HL-60 (cell line): ENCODE measurements around the gene KRT38.

ENCODE experiments used
- DNase-seq, 2 experiments: peaks; one replicate each; pipeline ENCODE4 v3.0.0-alpha.2; 2010 to 2020; ENCODE audit warnings: low read depth in 1 of 2, low spot score in 1 of 2
- H3K27ac ChIP-seq: fragments of 250-450 bp; sonication (Bioruptor Pico); replicated peaks from 2 replicates; pipeline ENCODE4 v1.5.1; 2020; ENCODE audit warnings: mild to moderate bottlenecking, moderate library complexity
- H3K27me3 ChIP-seq: fragments of 250-450 bp; sonication (Bioruptor Pico); 2 replicates; pipeline ENCODE4 v1.5.1; 2021; ENCODE audit warnings: mild to moderate bottlenecking, moderate library complexity; ENCODE audit not compliant: insufficient read depth, poor library complexity, severe bottlenecking
- H3K4me3 ChIP-seq: replicated peaks from 2 replicates; pipeline ENCODE4 v1.5.1; 2011; ENCODE audit warnings: mild to moderate bottlenecking, control low read depth, low read length; ENCODE audit not compliant: insufficient read depth
- CTCF ChIP-seq: IDR thresholded peaks from one replicate; pipeline ENCODE4 v1.5.1; 2011; ENCODE audit warnings: low read length, control low read depth, inconsistent platforms; ENCODE audit not compliant: insufficient read depth
- GABPA ChIP-seq: IDR thresholded peaks from 2 replicates; pipeline ENCODE4 v1.6.1; 2012; ENCODE audit warnings: low read depth
- POLR2AphosphoS5 ChIP-seq: IDR thresholded peaks from 2 replicates; pipeline ENCODE4 v1.6.1; 2012; ENCODE audit warnings: low read depth
- REST ChIP-seq: IDR thresholded peaks from 2 replicates; pipeline ENCODE4 v1.6.1; 2012; ENCODE audit warnings: low read depth; ENCODE audit not compliant: insufficient replicate concordance
- SPI1 ChIP-seq: IDR thresholded peaks from 2 replicates; pipeline ENCODE4 v1.6.1; 2012; ENCODE audit warnings: low read depth, mild to moderate bottlenecking, borderline replicate concordance

KRT38 gene

GRCh38 chr17:41411072-41411840 is 29.5 kb downstream of the KRT38 start:
- Histone ChIP-seq H3K4me3 (no peak overlapping the region), H3K27ac (no peak overlapping the region), H3K27me3 (no peaks in the 10 kb centered on the region)
- DNase-seq, result no peak
- TF ChIP-seq POLR2AphosphoS5 (no peak), SPI1 (no peak), REST (no peak), CTCF (no peak), GABPA (no peak)

GRCh38 chr17:41407226-41407625 is 33.6 kb downstream of the KRT38 start:
- Histone ChIP-seq H3K27me3 (no peaks in the 10 kb centered on the region), H3K27ac (no peak overlapping the region), H3K4me3 (no peak overlapping the region)
- no peak for DNase-seq
- TF ChIP-seq REST, result no peak
- TF ChIP-seq GABPA, result no peak
- no peak for TF ChIP-seq SPI1
- no peak for TF ChIP-seq POLR2AphosphoS5
- no peak for TF ChIP-seq CTCF

GRCh38 chr17:41406205-41406604 is 34.6 kb downstream of the KRT38 start:
- no peak overlapping the region for H3K27ac ChIP-seq
- no peak for DNase-seq
- H3K4me3 ChIP-seq, result no peak overlapping the region
- no peaks in the 10 kb centered on the region for H3K27me3 ChIP-seq
- TF ChIP-seq GABPA (no peak), CTCF (no peak), POLR2AphosphoS5 (no peak), SPI1 (no peak), REST (no peak)
